MM.1S (cell line): Measurements from ENCODE around the gene RASIP1.

Source experiments
- DNase-seq: peaks from one replicate; pipeline ENCODE4 v3.0.0-alpha.2; 2015
- H2AFZ ChIP-seq: fragments of 300-600 bp; sonication (generic); 2 replicates; pipeline ENCODE4 v1.6.0; 2016; ENCODE audit warnings: antibody characterized with exemption, low read length
- H3F3A ChIP-seq: fragments of 300-600 bp; sonication (generic); 2 replicates; pipeline ENCODE4 v1.6.1; 2016; ENCODE audit warnings: mild to moderate bottlenecking, antibody characterized with exemption, low read length, moderate library complexity, mixed read lengths; ENCODE audit not compliant: insufficient read depth
- H3K27ac ChIP-seq: fragments of 300-600 bp; sonication (generic); 2 replicates; pipeline ENCODE4 v1.5.1; 2016; ENCODE audit warnings: mild to moderate bottlenecking, low read length
- H3K27me3 ChIP-seq: fragments of 300-600 bp; sonication (generic); replicated peaks from 2 replicates; pipeline ENCODE4 v1.6.0; 2016; ENCODE audit warnings: low read length; ENCODE audit not compliant: insufficient read depth
- H3K36me3 ChIP-seq: fragments of 300-600 bp; sonication (generic); replicated peaks from 2 replicates; pipeline ENCODE4 v1.6.1; 2016; ENCODE audit warnings: mild to moderate bottlenecking, low read length, mixed read lengths; ENCODE audit not compliant: insufficient read depth
- H3K4me1 ChIP-seq: fragments of 300-600 bp; sonication (generic); 2 replicates; pipeline ENCODE4 v1.6.1; 2016; ENCODE audit warnings: low read length, mixed read lengths
- H3K4me2 ChIP-seq: fragments of 300-600 bp; sonication (generic); 2 replicates; pipeline ENCODE4 v1.6.0; 2016; ENCODE audit warnings: low read depth, low read length
- H3K4me3 ChIP-seq: fragments of 300-600 bp; sonication (generic); 2 replicates; pipeline ENCODE4 v1.5.1; 2016; ENCODE audit warnings: low read length, mixed read lengths
- H3K79me2 ChIP-seq: fragments of 300-600 bp; sonication (generic); 2 replicates; pipeline ENCODE4 v1.6.1; 2016; ENCODE audit warnings: mixed run types, low read length, mixed read lengths
- H3K9ac ChIP-seq: fragments of 300-600 bp; sonication (generic); 2 replicates; pipeline ENCODE4 v1.6.1; 2016; ENCODE audit warnings: low read length, mixed read lengths
- H3K9me2 ChIP-seq: fragments of 300-600 bp; sonication (generic); replicated peaks from 2 replicates; pipeline ENCODE4 v1.6.1; 2016; ENCODE audit warnings: mild to moderate bottlenecking, low read length, mixed read lengths; ENCODE audit not compliant: insufficient read depth
- H3K9me3 ChIP-seq: fragments of 300-600 bp; sonication (generic); replicated peaks from 2 replicates; pipeline ENCODE4 v1.6.1; 2016; ENCODE audit warnings: mild to moderate bottlenecking, low read length, mixed read lengths; ENCODE audit not compliant: insufficient read depth
- H4K20me1 ChIP-seq: fragments of 300-600 bp; sonication (generic); 2 replicates; pipeline ENCODE4 v1.6.1; 2016; ENCODE audit warnings: mild to moderate bottlenecking, low read length, moderate library complexity, mixed read lengths; ENCODE audit not compliant: insufficient read depth
- EZH2 ChIP-seq: fragments of 300-600 bp; sonication (generic); optimal IDR thresholded peaks from 2 replicates; pipeline ENCODE3; 2017; ENCODE audit warnings: low read depth, mild to moderate bottlenecking, antibody characterized with exemption, low read length, mixed read lengths
- EZH2phosphoT487 ChIP-seq: fragments of 300-600 bp; sonication (generic); IDR thresholded peaks from 2 replicates; pipeline ENCODE4 v1.6.1; 2018; ENCODE audit warnings: antibody characterized with exemption, low read length
- TF ChIP-seq, protein P1 (sequence below): fragments of 300-600 bp; sonication (generic); IDR thresholded peaks from 2 replicates; pipeline ENCODE4 v1.5.1; 2016; ENCODE audit warnings: antibody characterized with exemption, low read length, mixed read lengths

RASIP1 gene

DNA sequence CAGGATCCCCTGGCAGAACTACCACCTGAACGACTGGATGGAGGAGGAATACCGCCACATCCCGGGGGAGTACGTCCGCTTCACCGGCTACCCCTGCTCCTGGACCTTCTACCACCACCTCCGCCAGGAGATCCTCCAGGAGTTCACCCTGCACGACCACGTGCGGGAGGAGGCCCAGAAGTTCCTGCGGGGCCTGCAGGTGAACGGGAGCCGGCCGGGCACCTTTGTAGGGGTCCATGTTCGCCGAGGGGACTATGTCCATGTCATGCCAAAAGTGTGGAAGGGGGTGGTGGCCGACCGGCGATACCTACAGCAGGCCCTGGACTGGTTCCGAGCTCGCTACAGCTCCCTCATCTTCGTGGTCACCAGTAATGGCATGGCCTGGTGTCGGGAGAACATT lies 37.1 kb downstream of the RASIP1 start:
- Histone ChIP-seq H3K36me3 (no peaks in the 10 kb centered on the region), H3K9ac (no peak overlapping the region), H3K79me2 (no peaks in the 10 kb centered on the region), H3K4me3 (no peak overlapping the region), H3K9me2 (no peaks in the 10 kb centered on the region), H4K20me1 (no peaks in the 10 kb centered on the region), H3K9me3 (no peaks in the 10 kb centered on the region), H3F3A (no peaks in the 10 kb centered on the region), H3K27me3 (peaks cover 85% of the 10 kb centered on the region), H2AFZ (no peak overlapping the region), H3K4me1 (no peaks in the 10 kb centered on the region), H3K27ac (no peak overlapping the region), H3K4me2 (no peak overlapping the region)
- TF ChIP-seq EZH2 (no peak), EZH2phosphoT487 (no peak)
- TF ChIP-seq, protein P1, sequence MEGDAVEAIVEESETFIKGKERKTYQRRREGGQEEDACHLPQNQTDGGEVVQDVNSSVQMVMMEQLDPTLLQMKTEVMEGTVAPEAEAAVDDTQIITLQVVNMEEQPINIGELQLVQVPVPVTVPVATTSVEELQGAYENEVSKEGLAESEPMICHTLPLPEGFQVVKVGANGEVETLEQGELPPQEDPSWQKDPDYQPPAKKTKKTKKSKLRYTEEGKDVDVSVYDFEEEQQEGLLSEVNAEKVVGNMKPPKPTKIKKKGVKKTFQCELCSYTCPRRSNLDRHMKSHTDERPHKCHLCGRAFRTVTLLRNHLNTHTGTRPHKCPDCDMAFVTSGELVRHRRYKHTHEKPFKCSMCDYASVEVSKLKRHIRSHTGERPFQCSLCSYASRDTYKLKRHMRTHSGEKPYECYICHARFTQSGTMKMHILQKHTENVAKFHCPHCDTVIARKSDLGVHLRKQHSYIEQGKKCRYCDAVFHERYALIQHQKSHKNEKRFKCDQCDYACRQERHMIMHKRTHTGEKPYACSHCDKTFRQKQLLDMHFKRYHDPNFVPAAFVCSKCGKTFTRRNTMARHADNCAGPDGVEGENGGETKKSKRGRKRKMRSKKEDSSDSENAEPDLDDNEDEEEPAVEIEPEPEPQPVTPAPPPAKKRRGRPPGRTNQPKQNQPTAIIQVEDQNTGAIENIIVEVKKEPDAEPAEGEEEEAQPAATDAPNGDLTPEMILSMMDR, result no peak
- no peak for DNase-seq

DNA sequence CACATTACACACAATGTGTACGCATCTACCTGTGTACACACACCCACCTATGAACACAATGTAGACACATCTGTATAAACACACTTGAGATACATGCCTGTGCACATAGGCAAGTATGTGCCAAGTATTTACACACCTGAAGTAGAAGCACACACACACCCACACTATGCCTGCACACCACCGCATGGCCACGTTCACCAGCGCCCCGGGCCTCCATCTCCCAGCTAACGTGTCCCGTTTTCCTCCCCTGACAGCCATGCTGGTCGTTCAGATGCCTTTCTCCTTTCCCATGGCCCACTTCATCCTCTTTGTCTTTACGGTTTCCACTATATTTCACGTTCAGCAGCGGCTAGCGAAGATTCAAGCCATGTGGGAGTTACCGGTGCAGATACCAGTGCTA lies 37.7 kb downstream of the RASIP1 start:
- H3K27ac ChIP-seq, result no peak overlapping the region
- no peak overlapping the region for H3K4me2 ChIP-seq
- H3K79me2 ChIP-seq, result no peaks in the 10 kb centered on the region
- TF ChIP-seq EZH2phosphoT487 (no peak), EZH2 (no peak)
- TF ChIP-seq, protein P1, result no peak
- no peaks in the 10 kb centered on the region for H3F3A ChIP-seq
- no peaks in the 10 kb centered on the region for H3K36me3 ChIP-seq
- no peak overlapping the region for H2AFZ ChIP-seq
- no peaks in the 10 kb centered on the region for H3K9me2 ChIP-seq
- H3K27me3 ChIP-seq, result peaks cover 88% of the 10 kb centered on the region
- H3K9me3 ChIP-seq, result no peaks in the 10 kb centered on the region
- no peak overlapping the region for H3K9ac ChIP-seq
- DNase-seq, result no peak
- H4K20me1 ChIP-seq, result no peaks in the 10 kb centered on the region
- no peaks in the 10 kb centered on the region for H3K4me1 ChIP-seq
- H3K4me3 ChIP-seq, result no peak overlapping the region

DNA sequence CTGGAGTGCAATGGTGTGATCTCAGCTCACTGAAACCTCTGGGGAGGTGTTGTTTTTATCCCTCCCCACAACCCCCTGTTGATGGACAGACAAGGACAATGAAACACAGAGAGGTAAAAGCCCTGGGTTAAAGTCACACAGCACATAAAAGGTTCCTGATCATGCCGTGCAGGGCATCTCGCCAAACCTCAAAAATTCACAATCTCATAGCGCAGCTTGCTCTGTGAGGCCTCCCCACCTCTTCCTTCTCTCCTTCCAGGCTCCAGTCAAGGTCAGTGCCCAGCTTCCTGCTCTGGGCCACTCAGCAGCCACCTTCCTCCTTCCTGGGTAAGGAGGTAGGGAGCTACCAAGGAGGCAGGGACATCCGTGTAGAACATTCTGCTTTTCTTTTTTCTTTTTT lies 42.4 kb downstream of the RASIP1 start:
- H3K9ac ChIP-seq, result no peak overlapping the region
- H4K20me1 ChIP-seq, result no peaks in the 10 kb centered on the region
- H3K9me2 ChIP-seq, result no peaks in the 10 kb centered on the region
- TF ChIP-seq, protein P1, result no peak
- TF ChIP-seq EZH2phosphoT487 (no peak), EZH2 (no peak)
- no peak overlapping the region for H3K4me2 ChIP-seq
- H3K9me3 ChIP-seq, result no peaks in the 10 kb centered on the region
- H3K4me3 ChIP-seq, result no peak overlapping the region
- H3K27ac ChIP-seq, result no peak overlapping the region
- H2AFZ ChIP-seq, result no peak overlapping the region
- no peaks in the 10 kb centered on the region for H3K79me2 ChIP-seq
- H3K36me3 ChIP-seq, result no peaks in the 10 kb centered on the region
- H3K4me1 ChIP-seq, result no peaks in the 10 kb centered on the region
- DNase-seq, result no peak
- peaks cover 94% of the 10 kb centered on the region for H3K27me3 ChIP-seq
- no peaks in the 10 kb centered on the region for H3F3A ChIP-seq
